ENCODE results near the gene AK2. TPM values are rescaled to one million over a fixed set of nuclear protein-coding genes. Genes with fewer than 3 reads are reported as not detected.
"Not testable (repeated sequence)": the region's sequence is repeated elsewhere in the genome, so short reads cannot be mapped to it uniquely, and the experiment has no call there.

Gene AK2
- total and polyA plus RNA-seq, 2 donors (not counting 1 experiment from before 2014, with no cell fraction given), result 62.6 to 141 TPM

DNA sequence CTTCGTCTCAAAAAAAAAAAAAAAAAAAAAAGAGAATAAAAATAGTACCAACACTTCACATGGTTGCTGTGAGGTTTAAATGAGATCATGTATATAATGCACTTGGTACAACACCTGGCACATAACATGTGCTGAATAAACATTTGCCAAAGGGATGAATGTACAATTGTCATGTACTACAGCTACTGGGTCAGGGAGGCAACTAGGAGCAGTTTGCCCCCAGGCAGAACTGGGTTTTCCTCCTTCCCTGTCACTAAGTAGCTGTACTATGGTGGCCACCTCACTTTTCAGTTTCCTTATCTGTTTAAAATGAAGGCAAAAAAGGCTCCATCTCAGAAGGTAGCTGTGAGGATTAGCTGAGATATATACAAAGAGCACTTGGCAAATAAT is 11.5 kb downstream of the AK2 start:
- Histone ChIP-seq H3K9ac (ENCODE audit: insufficient read depth, low read length) (no peak overlapping the region), H3K27ac (ENCODE audit: insufficient read depth, low read length) (no peak overlapping the region), H3K27me3 (ENCODE audit: control insufficient read depth, insufficient read depth, low read length) (no peaks in the 10 kb centered on the region), H3K36me3 (ENCODE audit: control insufficient read depth, insufficient read depth, low read length) (no peaks in the 10 kb centered on the region), H3K79me2 (ENCODE audit: control insufficient read depth, insufficient read depth, low read length) (peaks cover 6% of the 10 kb centered on the region), H3K4me2 (ENCODE audit: extremely low read depth, insufficient read depth, low read length) (no peak overlapping the region), H4K20me1 (ENCODE audit: control insufficient read depth, extremely low read depth, insufficient read depth, low read length) (no peaks in the 10 kb centered on the region), H3K9me3 (ENCODE audit: control insufficient read depth, insufficient read depth, low read depth, low read length) (no peaks in the 10 kb centered on the region), H2AFZ (ENCODE audit: low read length) (no peak overlapping the region), H3K4me3 (replicated peaks in 1 of 4; ENCODE audit: control extremely low read depth in 1 of 4, insufficient read depth in 1 of 4, low read depth in 3 of 4, low read length in 4 of 4) (no peak overlapping the region), H3K4me1 (ENCODE audit: control insufficient read depth, extremely low read depth, insufficient read depth, low read length) (no peaks in the 10 kb centered on the region)
- DNase-seq (ENCODE audit: low read depth in 2 of 2), result no peak
- TF ChIP-seq EZH2 (IDR thresholded peaks at IDR 0.05; ENCODE audit: low read length, missing control alignments), result no peak
- TF ChIP-seq, protein P1, sequence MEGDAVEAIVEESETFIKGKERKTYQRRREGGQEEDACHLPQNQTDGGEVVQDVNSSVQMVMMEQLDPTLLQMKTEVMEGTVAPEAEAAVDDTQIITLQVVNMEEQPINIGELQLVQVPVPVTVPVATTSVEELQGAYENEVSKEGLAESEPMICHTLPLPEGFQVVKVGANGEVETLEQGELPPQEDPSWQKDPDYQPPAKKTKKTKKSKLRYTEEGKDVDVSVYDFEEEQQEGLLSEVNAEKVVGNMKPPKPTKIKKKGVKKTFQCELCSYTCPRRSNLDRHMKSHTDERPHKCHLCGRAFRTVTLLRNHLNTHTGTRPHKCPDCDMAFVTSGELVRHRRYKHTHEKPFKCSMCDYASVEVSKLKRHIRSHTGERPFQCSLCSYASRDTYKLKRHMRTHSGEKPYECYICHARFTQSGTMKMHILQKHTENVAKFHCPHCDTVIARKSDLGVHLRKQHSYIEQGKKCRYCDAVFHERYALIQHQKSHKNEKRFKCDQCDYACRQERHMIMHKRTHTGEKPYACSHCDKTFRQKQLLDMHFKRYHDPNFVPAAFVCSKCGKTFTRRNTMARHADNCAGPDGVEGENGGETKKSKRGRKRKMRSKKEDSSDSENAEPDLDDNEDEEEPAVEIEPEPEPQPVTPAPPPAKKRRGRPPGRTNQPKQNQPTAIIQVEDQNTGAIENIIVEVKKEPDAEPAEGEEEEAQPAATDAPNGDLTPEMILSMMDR (conservative IDR thresholded peaks at IDR 0.05 in 1 of 2, IDR thresholded peaks at IDR 0.05 in 1 of 2; ENCODE audit: low read depth in 1 of 2, low read length in 2 of 2), result no peak

DNA sequence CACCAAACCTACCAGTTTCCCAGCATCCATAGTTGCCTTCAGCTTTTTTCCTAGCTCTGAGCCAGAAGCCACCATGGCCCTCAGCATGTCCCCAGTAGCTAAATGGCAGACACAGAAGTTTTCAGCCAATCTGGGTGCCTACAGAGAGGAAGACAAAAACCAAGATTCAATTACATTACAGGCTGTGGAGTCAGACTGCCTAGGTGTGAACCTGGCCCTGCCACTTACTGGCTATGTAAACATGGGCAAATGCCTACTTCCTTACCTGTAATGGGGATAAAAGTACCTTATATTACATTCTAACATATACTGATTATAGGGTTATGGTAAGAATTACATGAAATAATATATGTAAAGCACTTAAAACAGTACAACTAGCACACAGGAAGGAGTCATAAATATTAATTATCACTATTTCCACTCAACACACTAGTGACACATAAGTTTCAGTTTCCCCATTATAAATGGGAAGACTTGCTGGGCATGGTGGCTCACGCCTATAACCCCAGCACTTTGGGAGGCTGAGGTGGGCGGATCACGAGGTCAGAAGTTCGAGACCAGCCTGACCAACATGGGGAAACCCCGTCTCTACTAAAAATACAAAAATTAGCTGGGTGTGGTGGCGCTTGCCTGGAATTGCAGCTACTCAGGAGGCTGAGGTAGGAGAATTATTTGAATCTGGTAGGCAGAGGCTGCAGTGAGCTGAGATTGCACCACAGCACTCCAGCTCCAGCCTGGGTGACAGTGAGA is 12.1 kb downstream of the AK2 start:
- H3K4me2 ChIP-seq (ENCODE audit: extremely low read depth, insufficient read depth, low read length); H2AFZ ChIP-seq (ENCODE audit: low read length); H3K4me3 ChIP-seq (replicated peaks in 1 of 4; ENCODE audit: control extremely low read depth in 1 of 4, insufficient read depth in 1 of 4, low read depth in 3 of 4, low read length in 4 of 4); H4K20me1 ChIP-seq (ENCODE audit: control insufficient read depth, extremely low read depth, insufficient read depth, low read length); H3K27ac ChIP-seq (ENCODE audit: insufficient read depth, low read length); H3K9ac ChIP-seq (ENCODE audit: insufficient read depth, low read length); H3K4me1 ChIP-seq (ENCODE audit: control insufficient read depth, extremely low read depth, insufficient read depth, low read length); H3K79me2 ChIP-seq (ENCODE audit: control insufficient read depth, insufficient read depth, low read length); H3K9me3 ChIP-seq (ENCODE audit: control insufficient read depth, insufficient read depth, low read depth, low read length); DNase-seq (ENCODE audit: low read depth in 2 of 2); H3K27me3 ChIP-seq (ENCODE audit: control insufficient read depth, insufficient read depth, low read length); H3K36me3 ChIP-seq (ENCODE audit: control insufficient read depth, insufficient read depth, low read length): not testable (repeated sequence)

DNA sequence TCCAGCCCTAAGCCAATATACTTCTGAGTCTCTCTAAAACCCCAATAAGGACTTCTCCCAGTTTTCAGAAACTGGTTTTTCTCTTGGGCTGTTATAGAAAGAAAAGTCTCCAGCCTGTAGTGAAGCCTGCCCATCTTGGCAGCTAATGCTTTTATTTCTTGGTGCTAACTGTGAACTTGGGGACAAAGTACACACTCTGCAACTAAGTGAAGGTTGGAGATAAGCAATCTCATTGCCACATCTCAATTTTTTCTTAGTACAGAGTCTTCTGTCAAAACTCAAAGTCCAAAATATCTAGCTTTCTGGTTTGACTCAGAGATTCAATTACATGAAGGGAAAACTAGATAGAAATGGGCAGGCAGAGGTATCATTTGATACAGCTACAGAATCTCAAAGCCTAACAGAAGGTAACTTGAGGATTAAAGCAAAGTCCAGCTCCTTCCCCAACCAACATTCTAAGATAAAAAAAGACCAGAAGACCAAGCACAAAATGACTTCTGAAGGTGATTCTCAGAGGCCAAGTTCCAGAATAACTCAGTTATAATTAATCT is 14.0 kb downstream of the AK2 start:
- no peaks in the 10 kb centered on the region for H3K9me3 ChIP-seq (ENCODE audit: control insufficient read depth, insufficient read depth, low read depth, low read length)
- no peaks in the 10 kb centered on the region for H3K4me1 ChIP-seq (ENCODE audit: control insufficient read depth, extremely low read depth, insufficient read depth, low read length)
- H2AFZ ChIP-seq (ENCODE audit: low read length), result no peak overlapping the region
- no peaks in the 10 kb centered on the region for H3K79me2 ChIP-seq (ENCODE audit: control insufficient read depth, insufficient read depth, low read length)
- no peak overlapping the region for H3K9ac ChIP-seq (ENCODE audit: insufficient read depth, low read length)
- H3K4me3 ChIP-seq (replicated peaks in 1 of 4; ENCODE audit: control extremely low read depth in 1 of 4, insufficient read depth in 1 of 4, low read depth in 3 of 4, low read length in 4 of 4), result no peak overlapping the region
- H3K36me3 ChIP-seq (ENCODE audit: control insufficient read depth, insufficient read depth, low read length), result no peaks in the 10 kb centered on the region
- TF ChIP-seq, protein P1 (conservative IDR thresholded peaks at IDR 0.05 in 1 of 2, IDR thresholded peaks at IDR 0.05 in 1 of 2; ENCODE audit: low read depth in 1 of 2, low read length in 2 of 2), result no peak
- TF ChIP-seq EZH2 (IDR thresholded peaks at IDR 0.05; ENCODE audit: low read length, missing control alignments), result no peak
- no peak overlapping the region for H3K4me2 ChIP-seq (ENCODE audit: extremely low read depth, insufficient read depth, low read length)
- no peak overlapping the region for H3K27ac ChIP-seq (ENCODE audit: insufficient read depth, low read length)
- no peaks in the 10 kb centered on the region for H4K20me1 ChIP-seq (ENCODE audit: control insufficient read depth, extremely low read depth, insufficient read depth, low read length)
- H3K27me3 ChIP-seq (ENCODE audit: control insufficient read depth, insufficient read depth, low read length), result no peaks in the 10 kb centered on the region
- no peak for DNase-seq (ENCODE audit: low read depth in 2 of 2)

Data from fibroblast of lung (primary cell).